AG08396 (cell line): ENCODE measurements around the gene LRRC37B.
"Not testable (repeated sequence)": the region's sequence is repeated elsewhere in the genome, so short reads cannot be mapped to it uniquely, and the experiment has no call there.

Experiments
- DNase-seq: peaks from one replicate; pipeline ENCODE4 v3.0.0; 2012; ENCODE audit warnings: low spot score, mixed read lengths

LRRC37B gene

GRCh38 chr17:32041306-32041875, 34.2 kb downstream of the LRRC37B start:
- DNase-seq: not testable (repeated sequence)

- DNase-seq: not testable (repeated sequence)
These were observed 35.1 kb downstream of the LRRC37B start for GRCh38 chr17:32042266-32042665.

- not testable (repeated sequence) for DNase-seq
These were observed 38.4 kb downstream of the LRRC37B start for GRCh38 chr17:32045611-32046010.

DNA sequence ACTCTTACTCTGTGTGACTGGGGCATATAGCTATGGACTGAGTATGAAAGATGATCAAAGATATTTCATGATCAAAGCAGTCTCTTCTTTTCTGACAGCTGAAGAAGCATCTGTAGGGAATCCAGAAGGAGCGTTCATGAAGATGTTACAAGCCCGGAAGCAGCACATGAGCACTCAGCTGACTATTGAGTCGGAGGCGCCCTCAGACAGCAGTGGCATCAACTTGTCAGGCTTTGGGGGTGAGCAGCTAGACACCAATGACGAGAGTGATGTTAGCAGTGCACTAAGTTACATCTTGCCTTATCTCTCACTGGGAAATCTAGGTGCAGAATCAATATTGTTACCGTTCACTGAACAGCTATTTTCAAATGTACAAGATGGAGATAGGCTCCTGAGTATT, 40.5 kb downstream of the LRRC37B start:
- not testable (repeated sequence) for DNase-seq

GRCh38 chr17:32054985-32055384, 47.8 kb downstream of the LRRC37B start:
- not testable (repeated sequence) for DNase-seq

- DNase-seq: not testable (repeated sequence)
These were observed 48.2 kb downstream of the LRRC37B start for GRCh38 chr17:32055425-32055824.

DNA sequence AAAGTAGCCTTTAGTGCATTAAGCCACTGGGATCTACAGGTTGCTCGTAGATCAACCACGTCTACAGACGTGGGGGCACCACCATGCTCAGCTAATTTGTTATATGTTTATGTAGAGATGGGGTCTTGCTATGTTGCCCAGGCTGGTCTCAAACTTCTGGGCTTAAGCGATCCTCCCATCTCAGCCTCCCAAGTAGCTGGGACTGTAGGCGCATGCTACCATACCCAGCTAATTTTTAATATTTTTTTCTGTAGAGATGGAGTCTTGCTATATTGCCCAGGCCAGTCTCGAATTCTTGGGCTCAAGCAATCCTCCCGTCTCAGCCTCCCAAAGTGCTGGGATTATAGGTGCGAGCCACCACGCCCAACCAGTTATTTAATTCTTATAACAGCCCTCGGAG, 49.3 kb downstream of the LRRC37B start:
- not testable (repeated sequence) for DNase-seq

DNA sequence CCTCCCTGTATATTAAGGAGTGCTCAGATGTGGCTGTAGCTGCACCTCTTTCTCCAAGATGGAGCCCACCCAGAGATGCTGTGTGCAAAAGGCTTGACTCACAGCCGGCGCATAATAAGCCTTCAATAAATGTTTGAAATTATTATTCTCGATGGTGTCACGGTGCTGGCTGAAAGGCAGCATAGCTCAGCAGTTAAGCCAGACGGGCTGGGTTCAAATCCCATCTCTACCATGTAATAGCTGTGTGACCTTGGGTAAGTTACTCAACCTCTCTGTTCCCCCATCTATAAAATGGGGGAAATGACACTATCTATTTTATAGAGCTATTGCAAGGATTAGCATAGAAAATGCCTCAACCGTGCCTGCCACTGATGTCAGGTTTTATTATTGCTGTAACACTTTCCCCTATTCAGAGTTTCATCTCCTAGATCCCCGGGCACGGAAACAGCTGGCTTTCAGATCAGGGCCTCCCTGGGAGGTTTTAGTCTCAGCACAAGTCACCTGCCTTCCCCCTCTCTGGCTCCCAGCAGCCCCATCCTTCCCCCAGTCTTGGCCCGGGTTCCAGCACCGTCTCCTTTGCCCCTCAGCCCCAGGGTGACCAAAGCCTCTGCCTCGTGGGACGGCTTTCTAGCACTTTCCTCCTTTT, 50.4 kb downstream of the LRRC37B start:
- not testable (repeated sequence) for DNase-seq

- DNase-seq: not testable (repeated sequence)
These were observed 53.5 kb downstream of the LRRC37B start for GRCh38 chr17:32060695-32061094.

- not testable (repeated sequence) for DNase-seq
These were observed 54.7 kb downstream of the LRRC37B start for GRCh38 chr17:32061840-32062239.

DNA sequence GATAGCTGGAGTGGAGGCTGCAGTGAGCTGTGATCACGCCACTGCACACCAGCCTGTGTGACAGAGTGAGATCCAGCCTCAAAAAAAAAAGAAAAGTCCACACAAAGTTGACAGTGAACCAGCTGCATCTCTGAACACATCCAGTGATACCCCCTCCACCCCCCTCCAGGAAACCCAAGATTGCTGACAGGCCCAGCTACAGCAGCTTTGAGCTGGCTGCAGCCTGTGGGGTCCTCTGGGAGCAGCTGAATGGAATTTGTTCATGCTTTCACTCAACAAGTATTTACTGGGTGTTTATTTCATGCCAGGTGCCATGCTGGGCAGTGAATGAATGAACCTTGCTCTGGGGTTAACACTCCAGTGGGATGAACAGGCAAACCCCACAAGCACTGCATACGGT, 56.9 kb downstream of the LRRC37B start:
- DNase-seq: not testable (repeated sequence)

GRCh38 chr17:32066123-32066680, 59.0 kb downstream of the LRRC37B start:
- not testable (repeated sequence) for DNase-seq

GRCh38 chr17:32066863-32067642, 59.9 kb downstream of the LRRC37B start:
- DNase-seq: not testable (repeated sequence)

GRCh38 chr17:32069067-32069466, 61.9 kb downstream of the LRRC37B start:
- DNase-seq: not testable (repeated sequence)

GRCh38 chr17:32071961-32072360, 64.8 kb downstream of the LRRC37B start:
- DNase-seq: not testable (repeated sequence)

DNA sequence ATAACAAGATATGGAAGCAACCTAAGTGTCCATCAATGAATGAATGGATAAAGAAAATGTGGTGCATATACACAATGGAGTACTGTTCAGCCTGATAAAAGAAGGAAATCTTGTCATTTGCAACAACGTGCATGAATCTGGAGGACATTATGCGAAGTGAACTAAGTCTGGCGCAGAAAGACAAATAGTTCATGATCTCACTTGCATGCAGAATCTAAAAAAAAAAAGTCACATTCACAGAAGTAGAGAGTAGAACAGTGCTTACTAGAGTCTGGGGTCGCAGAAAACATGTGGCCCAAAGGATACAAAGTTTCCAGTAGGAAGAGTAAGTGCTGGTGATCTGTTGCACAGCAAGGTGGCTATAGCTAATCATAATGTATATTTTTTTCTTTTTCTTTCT, 65.9 kb downstream of the LRRC37B start:
- not testable (repeated sequence) for DNase-seq

- DNase-seq: peak; percentile 50
These were observed 72.6 kb downstream of the LRRC37B start for GRCh38 chr17:32079753-32080152.

GRCh38 chr17:32083550-32083979, 76.4 kb downstream of the LRRC37B start:
- DNase-seq: not testable (repeated sequence)

GRCh38 chr17:32084003-32084941, 77.1 kb downstream of the LRRC37B start:
- DNase-seq: not testable (repeated sequence)

GRCh38 chr17:32084942-32085829, 78.0 kb downstream of the LRRC37B start:
- not testable (repeated sequence) for DNase-seq
